Ramos (cell line): Measurements from ENCODE around the gene FBXO44.

Experiments
- in situ Hi-C: fragments of 300-500 bp; cut with MboI; formaldehyde crosslinking; loops from one replicate; pipeline ENCODE4 v1.14.3; 2022; ENCODE audit warnings: low sequenced_read_pairs; ENCODE audit not compliant: unreplicated experiment

Gene FBXO44

GRCh38 chr1:11682799-11683198, 28.1 kb downstream of the FBXO44 start:
- in situ Hi-C loops = no loop called here

- in situ Hi-C loops = no loop called here
Observed at GRCh38 chr1:11684070-11684469, 29.4 kb downstream of the FBXO44 start.

GRCh38 chr1:11685210-11685752, 30.6 kb downstream of the FBXO44 start:
- in situ Hi-C loops = no loop called here

GRCh38 chr1:11688506-11688905, 33.8 kb downstream of the FBXO44 start:
- in situ Hi-C loops = no loop called here

GRCh38 chr1:11690397-11691301, 36.0 kb downstream of the FBXO44 start:
- in situ Hi-C loops = no loop called here

GRCh38 chr1:11691302-11691914, 36.7 kb downstream of the FBXO44 start, which contains the start of gene DRAXIN:
Gene DRAXIN, plus strand, starts transcription at chr1:11691710. Its CDS starts 14,549 bp downstream, at chr1:11706259.
- in situ Hi-C loops = no loop called here

- in situ Hi-C loops = no loop called here
Observed at GRCh38 chr1:11691928-11692711, 37.4 kb downstream of the FBXO44 start.

- in situ Hi-C loops = no loop called here
Observed at GRCh38 chr1:11693024-11693590, 38.4 kb downstream of the FBXO44 start.

GRCh38 chr1:11693917-11694316, 39.2 kb downstream of the FBXO44 start:
- in situ Hi-C loops = no loop called here

- in situ Hi-C loops = no loop called here
Observed at GRCh38 chr1:11695861-11696260, 41.2 kb downstream of the FBXO44 start.

- in situ Hi-C loops = no loop called here
Observed at GRCh38 chr1:11697188-11697892, 42.7 kb downstream of the FBXO44 start.

- in situ Hi-C loops = no loop called here
Observed at GRCh38 chr1:11697893-11698210, 43.2 kb downstream of the FBXO44 start.

- in situ Hi-C loops = no loop called here
Observed at GRCh38 chr1:11700601-11701467, 46.2 kb downstream of the FBXO44 start.

GRCh38 chr1:11701551-11701961, 46.9 kb downstream of the FBXO44 start:
- in situ Hi-C loops = no loop called here

GRCh38 chr1:11701981-11702803, 47.5 kb downstream of the FBXO44 start:
- in situ Hi-C loops = no loop called here

- in situ Hi-C loops = no loop called here
Observed at GRCh38 chr1:11703357-11704193, 48.9 kb downstream of the FBXO44 start.

GRCh38 chr1:11704194-11704529, 49.5 kb downstream of the FBXO44 start:
- in situ Hi-C loops = no loop called here
